ENCODE measurements around the gene LYSMD4. TPM values are rescaled to one million over a fixed set of nuclear protein-coding genes. Genes with fewer than 3 reads are reported as not detected.
A peak's percentile ranks its signal among the peaks of the same experiment; 100 is the strongest.

LYSMD4 gene
- total RNA-seq, 1 experiment from 2014 or later, result 3.5 TPM

DNA sequence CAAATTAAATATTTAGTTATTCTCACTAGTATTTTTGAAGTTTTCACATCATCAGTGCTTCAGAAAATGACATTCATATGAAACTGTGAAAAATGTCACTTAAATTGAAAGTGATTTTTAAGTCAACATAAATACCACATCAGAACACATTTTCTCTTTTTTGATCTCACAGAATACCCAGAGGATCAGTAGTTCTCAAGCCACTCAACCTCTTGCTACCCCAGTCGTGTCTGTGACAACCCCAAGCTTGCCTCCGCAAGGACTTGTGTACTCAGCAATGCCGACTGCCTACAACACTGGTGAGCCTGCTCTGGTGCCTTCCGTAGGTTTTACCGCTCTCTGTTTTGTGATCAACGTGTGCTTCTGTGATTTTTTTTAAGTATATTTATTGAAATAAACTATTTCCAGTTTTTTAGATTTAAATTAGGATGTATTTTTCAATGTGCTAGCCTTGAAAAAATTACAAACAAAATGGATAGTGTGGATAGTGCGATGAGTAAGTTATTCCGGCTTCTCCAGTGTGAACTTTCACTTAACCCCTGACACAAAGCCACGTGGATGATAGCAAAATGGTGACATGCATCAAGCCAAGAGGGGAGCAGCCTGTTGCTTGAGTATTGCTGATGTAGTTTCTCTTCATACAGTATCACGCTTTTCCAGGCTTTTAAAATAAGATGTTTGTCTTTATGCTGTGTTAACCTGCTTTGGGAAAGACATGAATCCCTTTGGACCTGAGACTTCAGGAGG lies 26.5 kb downstream of the LYSMD4 start:
- no peak for DNase-seq (ENCODE audit: low read depth)

DNA sequence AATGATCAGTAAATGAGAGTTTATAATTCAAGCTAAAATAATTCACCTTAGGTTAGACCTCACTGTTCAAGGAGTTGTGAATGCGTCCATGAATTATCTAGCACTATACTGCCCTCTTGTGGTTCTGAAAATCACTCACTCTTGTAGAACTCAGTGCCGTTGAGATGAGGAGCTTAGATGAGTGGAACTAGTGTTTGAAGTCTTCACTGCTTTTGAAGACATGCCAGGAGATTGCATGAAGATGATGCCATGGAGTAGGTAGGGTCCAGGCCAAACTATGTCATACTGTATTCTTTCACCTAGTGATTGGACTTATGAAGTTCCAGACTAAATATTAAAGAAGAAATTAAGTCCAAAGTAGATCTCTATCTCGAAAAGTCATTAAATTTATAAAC lies 28.8 kb downstream of the LYSMD4 start:
- peak; percentile 82 for DNase-seq (ENCODE audit: low read depth)

DNA sequence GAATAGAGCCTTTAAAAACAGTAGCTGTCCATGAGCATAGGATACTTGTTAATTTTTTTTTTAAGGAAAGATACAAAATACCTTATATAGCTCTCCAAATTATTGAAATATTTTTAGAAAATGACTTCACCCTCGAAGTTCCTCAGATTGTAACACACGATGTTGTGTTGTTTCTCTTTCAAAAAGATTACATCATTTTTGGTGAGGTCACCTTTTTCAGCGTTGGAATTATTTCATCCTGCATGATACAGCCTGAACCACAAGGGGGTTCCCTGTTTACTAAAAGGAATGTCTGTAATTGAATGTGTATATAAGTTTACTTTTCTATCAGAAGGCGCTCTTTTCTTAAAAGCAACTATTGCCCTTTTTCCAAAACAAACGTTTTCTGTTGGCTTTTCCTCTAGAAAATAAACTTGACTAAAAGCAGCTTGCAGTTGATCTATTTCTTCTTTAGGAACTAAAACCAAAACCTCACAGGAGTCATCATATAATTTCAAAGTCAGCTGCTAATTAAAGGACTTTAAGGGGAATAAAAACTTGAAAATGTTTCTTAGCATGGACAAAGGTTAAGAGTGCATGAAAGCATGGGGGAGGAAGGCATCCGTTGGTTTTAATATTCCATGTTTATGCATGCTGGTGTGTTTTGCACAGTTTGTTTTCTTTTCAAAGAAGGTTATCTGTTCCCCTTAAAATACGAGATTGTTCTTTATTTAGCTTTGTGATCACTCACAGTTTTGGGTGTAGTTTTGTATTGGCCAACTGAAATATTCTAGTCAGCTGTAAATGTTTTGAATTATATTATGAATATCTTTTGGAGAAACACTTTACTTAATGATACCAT lies 29.4 kb downstream of the LYSMD4 start:
- DNase-seq (ENCODE audit: low read depth), result peak; percentile 84

DNA sequence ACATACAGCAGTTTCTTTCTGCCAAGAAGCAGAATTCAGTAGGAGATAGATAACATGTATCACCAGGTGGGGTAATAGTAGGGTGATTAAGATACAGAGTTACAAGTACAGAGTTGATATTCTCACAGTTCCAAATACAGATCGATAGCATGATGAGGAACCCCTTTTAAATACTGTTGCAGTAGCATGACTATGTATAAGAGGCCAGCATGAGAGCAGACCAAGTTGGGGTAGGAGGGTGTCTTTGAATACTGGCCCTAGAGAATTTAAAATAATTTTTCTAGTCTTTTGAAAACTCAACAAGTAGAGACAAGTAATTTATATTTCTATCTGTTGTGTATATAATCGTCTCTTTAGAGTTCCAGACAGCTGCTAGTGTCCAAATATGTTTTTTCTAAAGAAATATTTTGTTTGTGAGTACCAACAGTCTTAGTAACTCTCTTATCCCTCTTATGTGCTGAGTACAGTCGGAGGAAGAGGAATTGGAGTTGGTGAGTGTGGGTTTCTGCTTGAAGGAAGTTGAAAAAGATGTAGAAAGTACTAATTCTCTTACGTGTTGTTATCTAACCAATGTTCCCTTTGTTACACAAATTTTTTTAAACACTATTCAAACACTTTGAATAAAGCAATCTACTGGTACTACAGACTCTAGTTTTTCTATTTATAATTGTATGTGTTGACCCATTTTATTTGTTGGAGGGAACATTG lies 30.2 kb downstream of the LYSMD4 start:
- DNase-seq (ENCODE audit: low read depth), result no peak

DNA sequence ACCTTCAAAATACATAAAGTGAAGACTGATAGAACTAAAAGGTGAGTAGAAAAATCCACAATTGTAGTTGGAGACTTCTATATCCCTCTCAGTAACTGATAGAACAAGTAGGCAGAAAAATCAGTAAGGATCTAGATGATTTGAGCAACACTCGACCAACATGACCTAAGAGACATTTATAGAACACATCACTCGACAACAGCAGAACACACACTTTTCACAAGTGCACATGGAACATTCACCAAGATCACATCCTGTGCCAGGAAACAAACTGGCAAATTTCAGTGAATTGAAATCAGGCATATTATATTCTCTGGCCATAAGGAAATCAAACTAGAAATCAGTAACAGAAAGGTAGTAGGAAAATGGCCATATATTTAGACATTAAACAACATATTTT lies 37.1 kb downstream of the LYSMD4 start:
- DNase-seq (ENCODE audit: low read depth), result no peak

DNA sequence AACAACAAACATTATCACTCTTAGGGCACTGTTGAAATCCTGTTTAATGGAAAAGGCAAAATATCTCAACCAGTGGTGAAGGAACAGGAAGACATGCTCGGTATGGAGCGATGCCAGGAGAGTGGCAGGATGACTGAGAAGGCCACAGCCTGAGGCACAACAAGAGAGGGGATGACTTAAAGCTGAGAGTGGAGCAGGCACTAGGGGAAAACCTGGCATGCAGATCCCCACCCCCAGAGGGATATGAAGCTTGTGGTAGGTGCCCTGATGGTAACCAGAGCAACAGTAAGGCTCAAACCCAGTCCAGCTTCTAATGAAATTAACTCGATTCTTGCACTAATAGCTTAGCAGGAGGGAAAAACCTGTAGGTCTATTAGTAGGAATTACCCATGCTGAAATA lies 40.4 kb downstream of the LYSMD4 start:
- DNase-seq (ENCODE audit: low read depth), result peak; percentile 86

DNA sequence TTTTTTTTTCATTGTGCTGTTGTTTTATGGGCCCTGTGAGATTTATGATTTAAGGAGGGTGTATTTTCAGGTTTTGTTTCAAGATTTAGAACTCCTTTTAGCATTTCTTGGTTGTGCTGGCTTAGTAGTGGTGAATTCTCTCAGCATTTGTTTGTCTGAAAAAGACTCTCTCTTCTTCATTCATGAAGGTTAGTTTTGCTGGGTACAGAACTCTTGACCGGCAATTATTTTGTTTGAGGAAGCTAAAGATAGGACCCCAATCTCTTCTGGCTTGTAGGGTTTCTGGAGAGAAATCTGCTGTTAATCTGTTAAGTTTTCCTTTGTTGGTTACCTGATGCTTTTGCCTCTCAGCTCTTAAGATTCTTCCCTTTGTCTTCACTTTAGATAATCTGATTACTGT lies 46.9 kb downstream of the LYSMD4 start:
- DNase-seq (ENCODE audit: low read depth), result no peak

DNA sequence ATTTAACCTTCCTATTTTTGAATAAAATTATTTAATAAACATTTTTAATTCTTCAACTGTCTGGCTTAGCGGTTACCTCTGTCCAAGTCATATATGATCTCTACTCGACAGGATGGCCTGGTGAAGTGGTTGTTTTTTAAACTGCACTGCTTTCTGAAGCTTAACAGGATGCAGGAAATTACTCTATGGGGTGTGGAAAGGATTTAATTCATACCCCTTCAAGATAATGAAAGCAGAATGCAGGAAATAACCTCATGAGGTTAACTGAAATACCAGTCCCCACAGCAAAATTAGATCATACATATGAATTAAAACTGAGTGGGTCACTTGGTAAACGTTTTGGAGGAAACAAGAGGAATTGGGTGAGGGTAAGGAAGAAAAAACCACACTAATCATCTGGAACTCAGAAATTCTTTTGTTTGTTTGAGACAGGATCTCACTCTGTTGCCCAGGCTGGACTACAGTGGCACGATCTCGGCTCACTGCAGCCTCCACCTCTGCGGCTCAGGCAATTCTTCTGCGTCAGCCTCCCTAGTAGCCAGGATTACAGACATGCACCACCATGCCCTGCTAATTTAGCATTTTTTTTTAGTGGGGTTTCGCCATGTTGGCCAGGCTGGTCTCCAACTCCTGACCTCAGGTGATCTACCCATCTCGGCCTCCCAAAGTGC lies 50.1 kb downstream of the LYSMD4 start:
- peak; percentile 38 for DNase-seq (ENCODE audit: low read depth)

DNA sequence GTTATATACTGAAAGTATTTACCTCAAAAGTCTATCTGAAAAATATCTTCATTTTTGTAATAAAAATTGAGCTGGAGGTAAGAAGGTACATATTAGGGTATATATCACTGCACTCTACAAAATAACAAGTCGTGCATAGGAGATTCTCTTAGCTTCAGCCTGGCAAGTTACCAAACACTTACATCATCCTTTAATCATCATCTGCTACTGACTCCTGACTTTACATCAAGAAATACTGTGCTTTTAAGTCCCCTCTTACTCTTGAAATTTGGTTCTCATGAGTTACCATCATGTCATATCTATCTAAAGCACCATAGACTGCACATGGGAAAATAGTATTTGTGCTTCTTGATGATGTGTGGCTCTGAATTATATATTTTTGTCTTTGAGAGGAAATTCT lies 50.8 kb downstream of the LYSMD4 start:
- DNase-seq (ENCODE audit: low read depth), result peak; percentile 77

DNA sequence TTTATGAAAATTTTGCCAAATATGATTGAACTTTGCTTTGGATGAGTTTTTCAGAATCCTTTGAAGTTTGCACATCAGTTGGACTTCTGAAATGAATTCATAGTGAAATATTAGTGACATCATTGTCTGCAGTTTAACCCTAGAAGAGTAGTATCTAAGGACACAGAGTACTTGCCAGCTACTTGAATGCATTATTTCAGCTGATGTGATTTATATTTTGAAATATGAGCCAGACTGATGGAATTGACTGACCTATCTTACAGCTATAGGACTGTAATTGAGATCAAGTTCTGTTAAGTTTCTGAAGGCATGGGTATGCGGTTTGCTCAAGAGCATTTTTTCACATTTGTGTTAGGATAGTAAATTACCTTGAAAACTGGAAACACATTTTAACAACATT lies 51.2 kb downstream of the LYSMD4 start:
- no peak for DNase-seq (ENCODE audit: low read depth)

DNA sequence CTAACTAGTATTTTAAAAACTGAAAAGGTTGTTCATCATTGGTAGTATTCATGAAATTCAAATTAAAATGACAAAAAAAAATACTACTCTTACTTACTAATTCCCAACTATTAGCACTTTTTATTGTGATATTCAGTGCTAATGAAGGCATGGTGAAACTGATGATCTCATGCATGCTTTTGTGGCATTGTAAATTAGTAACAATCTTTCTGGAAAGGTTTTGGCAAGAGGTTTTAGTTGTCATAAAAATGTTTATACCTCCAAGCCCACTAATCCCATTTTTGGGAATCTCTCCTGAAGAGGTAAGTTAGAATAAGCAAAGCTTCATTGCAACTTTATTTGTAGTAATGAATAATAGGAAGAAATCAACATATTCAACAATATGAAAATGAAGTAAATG lies 53.0 kb downstream of the LYSMD4 start:
- no peak for DNase-seq (ENCODE audit: low read depth)

DNA sequence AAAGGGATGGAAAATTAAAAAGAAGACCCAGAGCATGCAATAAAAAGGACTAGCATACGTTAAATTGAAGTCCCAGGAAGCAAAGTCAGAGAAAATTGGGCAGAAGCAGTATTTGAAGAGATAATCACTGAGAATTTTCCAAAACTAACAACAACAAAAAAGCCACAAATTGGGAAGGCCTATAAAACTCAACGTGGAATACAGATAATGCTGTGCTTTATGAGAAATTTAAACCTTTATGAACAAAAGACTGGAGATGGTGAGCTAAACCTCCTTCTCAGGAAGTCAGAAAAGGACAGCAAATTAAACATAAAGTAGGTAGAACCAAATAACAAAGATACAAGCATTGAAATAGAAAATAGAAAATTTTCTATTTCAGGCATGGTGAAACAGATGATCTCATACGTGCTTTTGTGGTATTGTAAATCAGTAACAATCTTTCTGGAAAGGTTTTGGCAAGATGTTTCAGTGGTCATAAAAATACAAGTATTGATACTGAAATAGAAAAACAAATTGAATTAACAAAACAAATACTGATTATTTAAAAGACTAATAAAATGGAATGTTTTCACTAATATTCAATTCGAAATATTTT lies 55.6 kb downstream of the LYSMD4 start:
- DNase-seq (ENCODE audit: low read depth), result no peak

Other genes with a start within 250 kb of the LYSMD4 start
- 16.4 and 21.0 TPM in 2 replicates for gene MEF2A, start 167.5 kb downstream of the LYSMD4 start, total RNA-seq (2014; rRNA removed; shearing (Covaris generic))